ENCODE results near the gene JPH2.

JPH2 gene

GRCh38 chr20:44073011-44073674 lies 113.8 kb downstream of the JPH2 start:
- DNase-seq (ENCODE audit: low spot score): no peak
- in situ Hi-C loops (cut with MboI; ENCODE audit: low sequenced_read_pairs, unreplicated experiment): no loop called here
- TF ChIP-seq CTCF (IDR thresholded peaks at IDR 0.05; ENCODE audit: borderline replicate concordance, control extremely low read depth, extremely low read depth, insufficient read depth, missing control alignments): no peak

- DNase-seq (ENCODE audit: low spot score): no peak
- no peak for TF ChIP-seq CTCF (IDR thresholded peaks at IDR 0.05; ENCODE audit: borderline replicate concordance, control extremely low read depth, extremely low read depth, insufficient read depth, missing control alignments)
- in situ Hi-C loops (cut with MboI; ENCODE audit: low sequenced_read_pairs, unreplicated experiment): no loop called here
Measured at GRCh38 chr20:44072384-44072783, 114.6 kb downstream of the JPH2 start.

- no peak for DNase-seq (ENCODE audit: low spot score)
- TF ChIP-seq CTCF (IDR thresholded peaks at IDR 0.05; ENCODE audit: borderline replicate concordance, control extremely low read depth, extremely low read depth, insufficient read depth, missing control alignments): no peak
- in situ Hi-C loops (cut with MboI; ENCODE audit: low sequenced_read_pairs, unreplicated experiment): no loop called here
Measured at GRCh38 chr20:44071526-44072111, 115.4 kb downstream of the JPH2 start.

GRCh38 chr20:44071057-44071456 lies 115.9 kb downstream of the JPH2 start:
- no peak for TF ChIP-seq CTCF (IDR thresholded peaks at IDR 0.05; ENCODE audit: borderline replicate concordance, control extremely low read depth, extremely low read depth, insufficient read depth, missing control alignments)
- DNase-seq (ENCODE audit: low spot score): no peak
- in situ Hi-C loops (cut with MboI; ENCODE audit: low sequenced_read_pairs, unreplicated experiment): no loop called here

- no peak for TF ChIP-seq CTCF (IDR thresholded peaks at IDR 0.05; ENCODE audit: borderline replicate concordance, control extremely low read depth, extremely low read depth, insufficient read depth, missing control alignments)
- DNase-seq (ENCODE audit: low spot score): no peak
- in situ Hi-C loops (cut with MboI; ENCODE audit: low sequenced_read_pairs, unreplicated experiment): no loop called here
Measured at GRCh38 chr20:44070139-44070900, 116.7 kb downstream of the JPH2 start.

- no peak for TF ChIP-seq CTCF (IDR thresholded peaks at IDR 0.05; ENCODE audit: borderline replicate concordance, control extremely low read depth, extremely low read depth, insufficient read depth, missing control alignments)
- in situ Hi-C loops (cut with MboI; ENCODE audit: low sequenced_read_pairs, unreplicated experiment): no loop called here
Measured at GRCh38 chr20:44069203-44070011, 117.6 kb downstream of the JPH2 start.

More at GRCh38 chr20:44069203-44070011, 117.6 kb downstream of the JPH2 start:
- peak; percentile 64 for DNase-seq (ENCODE audit: low spot score)
